GM19025 (cell line): Measurements from ENCODE around the gene C16orf90.
"Not testable (repeated sequence)": the region's sequence is repeated elsewhere in the genome, so short reads cannot be mapped to it uniquely, and the experiment has no call there.

Experiments used
- ATAC-seq: cut with Tn5 transposase; IDR thresholded peaks from one replicate; pipeline ENCODE4 v1.9.1; 2021; ENCODE audit warnings: mild to moderate bottlenecking, low read depth, moderate library complexity; ENCODE audit not compliant: unreplicated experiment

C16orf90 gene

GRCh38 chr16:3485097-3485745 lies 10.1 kb downstream of the C16orf90 start:
- ATAC-seq, result no peak

- ATAC-seq, result no peak
Measured at GRCh38 chr16:3484318-3485096, 10.8 kb downstream of the C16orf90 start.

GRCh38 chr16:3482659-3483241 lies 12.5 kb downstream of the C16orf90 start:
- no peak for ATAC-seq

- no peak for ATAC-seq
Measured at GRCh38 chr16:3481696-3482658, 13.3 kb downstream of the C16orf90 start.

GRCh38 chr16:3480901-3481695 lies 14.2 kb downstream of the C16orf90 start:
- no peak for ATAC-seq

GRCh38 chr16:3479654-3480216 lies 15.6 kb downstream of the C16orf90 start:
- ATAC-seq, result peak; percentile 53

GRCh38 chr16:3478242-3478925 lies 16.9 kb downstream of the C16orf90 start:
- ATAC-seq, result no peak

GRCh38 chr16:3476409-3476808 lies 18.9 kb downstream of the C16orf90 start:
- no peak for ATAC-seq

GRCh38 chr16:3475604-3476375 lies 19.5 kb downstream of the C16orf90 start:
- ATAC-seq, result no peak

- ATAC-seq, result not testable (repeated sequence)
Measured at GRCh38 chr16:3474870-3475269, 20.4 kb downstream of the C16orf90 start.

GRCh38 chr16:3474136-3474779 lies 21.0 kb downstream of the C16orf90 start:
- no peak for ATAC-seq

- ATAC-seq, result not testable (repeated sequence)
Measured at GRCh38 chr16:3473596-3473943, 21.7 kb downstream of the C16orf90 start.

- no peak for ATAC-seq
Measured at GRCh38 chr16:3472878-3473595, 22.3 kb downstream of the C16orf90 start.

- no peak for ATAC-seq
Measured at GRCh38 chr16:3471518-3472176, 23.6 kb downstream of the C16orf90 start.

GRCh38 chr16:3470723-3471122 lies 24.6 kb downstream of the C16orf90 start:
- ATAC-seq, result no peak

GRCh38 chr16:3469736-3470135 lies 25.6 kb downstream of the C16orf90 start:
- no peak for ATAC-seq

GRCh38 chr16:3468501-3468900 lies 26.8 kb downstream of the C16orf90 start:
- no peak for ATAC-seq
